ENCODE data around the gene EPN2. TPM values are rescaled to one million over a fixed set of nuclear protein-coding genes. Genes with fewer than 3 reads are reported as not detected.

Gene EPN2
- total RNA-seq, 1 donor = 18.1 TPM

DNA sequence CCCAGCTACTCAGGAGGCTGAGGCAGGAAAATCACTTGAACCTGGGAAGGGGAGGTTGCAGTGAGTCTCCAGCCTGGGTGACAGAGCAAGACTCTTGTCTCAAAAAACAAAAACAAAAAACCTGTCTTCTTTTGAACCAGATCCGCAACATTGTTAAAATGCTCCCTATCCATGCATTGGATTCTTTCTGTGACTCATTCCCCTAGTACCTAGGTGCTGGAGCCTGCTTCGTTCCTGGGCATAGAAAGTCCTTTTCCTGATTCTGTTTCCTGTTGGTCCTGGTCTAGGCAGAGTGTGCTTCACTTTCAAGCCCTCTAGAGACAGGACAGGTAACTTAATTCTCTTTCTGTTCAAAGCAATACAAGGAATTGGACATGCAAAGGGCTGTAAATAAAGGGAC lies 5.2 kb downstream of the EPN2 start:
- Histone ChIP-seq H3K36me3 (ENCODE audit: insufficient read depth, low read length) (no peaks in the 10 kb centered on the region), H2AFZ (ENCODE audit: low read length) (no peak overlapping the region), H3K79me2 (ENCODE audit: insufficient read depth, low read length) (peaks cover 92% of the 10 kb centered on the region), H4K20me1 (ENCODE audit: insufficient read depth, low read length) (peaks cover 52% of the 10 kb centered on the region), H3K4me2 (ENCODE audit: insufficient read depth, low read length) (no peak overlapping the region), H3K4me3 (ENCODE audit: insufficient read depth, low read length) (no peak overlapping the region), H3K4me1 (ENCODE audit: insufficient read depth, low read length) (peaks cover 6% of the 10 kb centered on the region), H3K27ac (ENCODE audit: low read depth, low read length) (no peak overlapping the region), H3K27me3 (ENCODE audit: insufficient read depth, low read length) (no peaks in the 10 kb centered on the region), H3K9me3 (ENCODE audit: low read depth, low read length) (no peaks in the 10 kb centered on the region)
- DNase-seq (ENCODE audit: insufficient read length, low spot score, missing footprints) = peak; percentile 52
- TF ChIP-seq, protein P1, sequence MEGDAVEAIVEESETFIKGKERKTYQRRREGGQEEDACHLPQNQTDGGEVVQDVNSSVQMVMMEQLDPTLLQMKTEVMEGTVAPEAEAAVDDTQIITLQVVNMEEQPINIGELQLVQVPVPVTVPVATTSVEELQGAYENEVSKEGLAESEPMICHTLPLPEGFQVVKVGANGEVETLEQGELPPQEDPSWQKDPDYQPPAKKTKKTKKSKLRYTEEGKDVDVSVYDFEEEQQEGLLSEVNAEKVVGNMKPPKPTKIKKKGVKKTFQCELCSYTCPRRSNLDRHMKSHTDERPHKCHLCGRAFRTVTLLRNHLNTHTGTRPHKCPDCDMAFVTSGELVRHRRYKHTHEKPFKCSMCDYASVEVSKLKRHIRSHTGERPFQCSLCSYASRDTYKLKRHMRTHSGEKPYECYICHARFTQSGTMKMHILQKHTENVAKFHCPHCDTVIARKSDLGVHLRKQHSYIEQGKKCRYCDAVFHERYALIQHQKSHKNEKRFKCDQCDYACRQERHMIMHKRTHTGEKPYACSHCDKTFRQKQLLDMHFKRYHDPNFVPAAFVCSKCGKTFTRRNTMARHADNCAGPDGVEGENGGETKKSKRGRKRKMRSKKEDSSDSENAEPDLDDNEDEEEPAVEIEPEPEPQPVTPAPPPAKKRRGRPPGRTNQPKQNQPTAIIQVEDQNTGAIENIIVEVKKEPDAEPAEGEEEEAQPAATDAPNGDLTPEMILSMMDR (IDR thresholded peaks at IDR 0.05; ENCODE audit: extremely low read depth, low read depth, low read length) = no peak

DNA sequence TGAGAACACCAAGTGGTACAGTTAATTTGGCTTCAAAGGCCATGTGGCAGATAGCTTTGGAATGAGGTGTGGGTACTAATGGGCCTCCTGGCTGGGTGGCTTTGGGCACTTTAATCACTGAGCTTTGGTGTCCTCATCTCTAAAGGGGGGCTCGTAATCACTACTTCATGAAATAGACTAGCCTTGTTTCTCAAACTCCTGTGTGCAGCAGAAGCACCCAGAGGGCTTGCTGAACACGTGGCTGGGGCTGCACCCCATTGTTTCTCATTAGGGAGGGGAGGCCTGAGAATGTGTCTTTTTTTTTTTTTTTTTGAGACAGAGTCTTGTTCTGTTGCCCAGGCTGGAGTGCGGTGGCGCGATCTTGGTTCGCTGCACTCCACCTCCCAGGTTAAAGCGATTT lies 5.8 kb downstream of the EPN2 start:
- TF ChIP-seq, protein P1 (IDR thresholded peaks at IDR 0.05; ENCODE audit: extremely low read depth, low read depth, low read length) = no peak
- peaks cover 92% of the 10 kb centered on the region for H3K79me2 ChIP-seq (ENCODE audit: insufficient read depth, low read length)
- H3K36me3 ChIP-seq (ENCODE audit: insufficient read depth, low read length) = no peaks in the 10 kb centered on the region
- H4K20me1 ChIP-seq (ENCODE audit: insufficient read depth, low read length) = peaks cover 58% of the 10 kb centered on the region
- H3K4me2 ChIP-seq (ENCODE audit: insufficient read depth, low read length) = no peak overlapping the region
- no peak overlapping the region for H2AFZ ChIP-seq (ENCODE audit: low read length)
- DNase-seq (ENCODE audit: insufficient read length, low spot score, missing footprints) = no peak
- no peaks in the 10 kb centered on the region for H3K27me3 ChIP-seq (ENCODE audit: insufficient read depth, low read length)
- no peaks in the 10 kb centered on the region for H3K9me3 ChIP-seq (ENCODE audit: low read depth, low read length)
- H3K4me3 ChIP-seq (ENCODE audit: insufficient read depth, low read length) = no peak overlapping the region
- H3K4me1 ChIP-seq (ENCODE audit: insufficient read depth, low read length) = peaks cover 12% of the 10 kb centered on the region
- H3K27ac ChIP-seq (ENCODE audit: low read depth, low read length) = no peak overlapping the region

DNA sequence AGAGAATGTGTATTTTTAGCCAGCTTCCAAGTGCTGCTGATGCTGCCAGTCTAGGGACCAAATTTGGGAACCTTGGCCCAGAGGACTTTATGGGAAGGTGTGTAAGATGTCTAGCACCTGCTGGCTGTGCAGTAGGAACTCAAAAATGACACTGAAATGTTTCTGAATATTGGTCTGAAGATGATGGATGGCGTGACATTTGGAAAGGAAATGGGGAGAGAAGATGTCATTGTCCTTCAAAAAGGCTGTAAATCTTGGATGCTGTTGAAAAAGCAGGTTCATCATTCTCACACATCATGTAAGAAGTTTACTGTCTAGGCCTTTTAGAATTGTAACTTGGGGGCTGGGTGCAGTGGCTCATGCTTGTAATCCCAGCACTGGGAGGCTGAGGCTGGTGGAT lies 6.7 kb downstream of the EPN2 start:
- peaks cover 62% of the 10 kb centered on the region for H4K20me1 ChIP-seq (ENCODE audit: insufficient read depth, low read length)
- H3K27ac ChIP-seq (ENCODE audit: low read depth, low read length) = no peak overlapping the region
- H2AFZ ChIP-seq (ENCODE audit: low read length) = no peak overlapping the region
- H3K9me3 ChIP-seq (ENCODE audit: low read depth, low read length) = no peaks in the 10 kb centered on the region
- H3K4me3 ChIP-seq (ENCODE audit: insufficient read depth, low read length) = no peak overlapping the region
- peaks cover 86% of the 10 kb centered on the region for H3K79me2 ChIP-seq (ENCODE audit: insufficient read depth, low read length)
- no peak overlapping the region for H3K4me2 ChIP-seq (ENCODE audit: insufficient read depth, low read length)
- no peaks in the 10 kb centered on the region for H3K36me3 ChIP-seq (ENCODE audit: insufficient read depth, low read length)
- DNase-seq (ENCODE audit: insufficient read length, low spot score, missing footprints) = no peak
- peaks cover 18% of the 10 kb centered on the region for H3K4me1 ChIP-seq (ENCODE audit: insufficient read depth, low read length)
- TF ChIP-seq, protein P1 (IDR thresholded peaks at IDR 0.05; ENCODE audit: extremely low read depth, low read depth, low read length) = no peak
- no peaks in the 10 kb centered on the region for H3K27me3 ChIP-seq (ENCODE audit: insufficient read depth, low read length)

DNA sequence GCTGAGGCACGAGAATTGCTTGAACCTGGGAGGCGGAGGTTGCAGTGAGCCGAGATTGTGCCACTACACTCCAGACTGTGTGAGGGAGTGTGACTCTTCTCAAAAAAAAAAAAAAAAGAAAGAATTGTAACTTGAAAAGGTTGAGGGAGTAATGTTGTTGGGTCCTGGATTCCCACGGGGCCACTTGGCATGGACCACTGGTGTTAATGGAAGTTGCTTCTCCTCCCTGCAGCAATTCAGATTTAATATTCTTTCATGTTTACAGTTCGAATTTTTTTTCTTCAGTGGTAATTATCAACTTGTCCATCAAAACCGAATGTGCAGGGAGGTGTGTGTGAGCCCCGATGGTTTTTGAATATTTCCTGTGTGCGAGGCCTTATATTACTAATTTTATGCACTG lies 7.2 kb downstream of the EPN2 start:
- Histone ChIP-seq H3K4me2 (ENCODE audit: insufficient read depth, low read length) (no peak overlapping the region), H3K27ac (ENCODE audit: low read depth, low read length) (no peak overlapping the region), H3K4me1 (ENCODE audit: insufficient read depth, low read length) (peaks cover 23% of the 10 kb centered on the region), H3K79me2 (ENCODE audit: insufficient read depth, low read length) (peaks cover 81% of the 10 kb centered on the region), H2AFZ (ENCODE audit: low read length) (no peak overlapping the region), H3K27me3 (ENCODE audit: insufficient read depth, low read length) (no peaks in the 10 kb centered on the region), H3K9me3 (ENCODE audit: low read depth, low read length) (no peaks in the 10 kb centered on the region), H4K20me1 (ENCODE audit: insufficient read depth, low read length) (peaks cover 65% of the 10 kb centered on the region), H3K36me3 (ENCODE audit: insufficient read depth, low read length) (no peaks in the 10 kb centered on the region), H3K4me3 (ENCODE audit: insufficient read depth, low read length) (no peak overlapping the region)
- DNase-seq (ENCODE audit: insufficient read length, low spot score, missing footprints) = no peak
- TF ChIP-seq, protein P1 (IDR thresholded peaks at IDR 0.05; ENCODE audit: extremely low read depth, low read depth, low read length) = no peak

Data from osteoblast (primary cell).